HL-60/S4 (cell line): ENCODE results near the gene KIF1C.

Source experiments
- in situ Hi-C: fragments of 300-500 bp; cut with MboI; formaldehyde crosslinking; loops from 2 replicates; pipeline ENCODE4 v1.14.3; 2022; ENCODE audit warnings: low sequenced_read_pairs

Gene KIF1C

DNA sequence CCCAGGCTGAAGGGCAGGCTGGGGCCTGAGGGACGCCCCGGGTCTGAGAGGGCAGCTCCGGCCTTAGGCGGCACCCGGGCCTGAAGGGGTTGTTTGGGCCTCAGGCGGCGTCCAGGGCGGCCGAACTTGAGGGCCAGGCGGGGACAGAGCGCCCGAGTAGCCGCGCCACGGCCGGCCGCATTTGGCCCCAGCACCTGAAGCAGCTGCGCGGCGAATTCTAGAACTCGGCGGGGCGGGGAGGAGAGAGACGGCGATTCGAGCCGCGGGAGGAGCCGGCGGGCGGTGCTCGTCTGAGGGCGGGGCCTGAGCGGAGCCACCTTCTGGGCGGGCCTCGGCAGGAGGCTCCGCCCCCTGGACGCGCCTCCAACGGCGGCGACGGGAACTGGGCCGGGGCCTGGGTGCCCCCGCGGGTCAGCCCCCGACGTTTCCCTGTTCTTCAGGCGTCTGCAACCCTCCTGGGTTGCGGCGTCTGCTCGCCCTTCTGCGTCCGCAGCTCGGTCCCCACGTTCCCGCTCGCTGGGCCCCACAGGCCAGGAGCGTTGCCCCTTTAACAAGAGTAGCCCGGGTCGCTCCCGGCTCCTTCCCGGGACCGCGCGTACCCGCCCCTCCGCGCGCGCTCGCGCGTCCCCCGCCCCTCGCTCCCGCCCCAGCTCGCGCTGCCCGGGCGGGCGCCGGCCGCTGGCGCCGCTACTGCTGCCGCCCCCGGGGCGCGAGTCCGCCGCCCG is at the start of gene KIF1C, which contains the start of gene INCA1:
Gene KIF1C (plus strand): TSS at position 649 of the 725 bp plus-strand sequence. CDS start 2,297 bp downstream, outside the sequence.
Gene INCA1 (minus strand): TSS at position 221 of the 725 bp plus-strand sequence. CDS start 3,085 bp downstream, outside the sequence.
- in situ Hi-C loops, result no loop called here

DNA sequence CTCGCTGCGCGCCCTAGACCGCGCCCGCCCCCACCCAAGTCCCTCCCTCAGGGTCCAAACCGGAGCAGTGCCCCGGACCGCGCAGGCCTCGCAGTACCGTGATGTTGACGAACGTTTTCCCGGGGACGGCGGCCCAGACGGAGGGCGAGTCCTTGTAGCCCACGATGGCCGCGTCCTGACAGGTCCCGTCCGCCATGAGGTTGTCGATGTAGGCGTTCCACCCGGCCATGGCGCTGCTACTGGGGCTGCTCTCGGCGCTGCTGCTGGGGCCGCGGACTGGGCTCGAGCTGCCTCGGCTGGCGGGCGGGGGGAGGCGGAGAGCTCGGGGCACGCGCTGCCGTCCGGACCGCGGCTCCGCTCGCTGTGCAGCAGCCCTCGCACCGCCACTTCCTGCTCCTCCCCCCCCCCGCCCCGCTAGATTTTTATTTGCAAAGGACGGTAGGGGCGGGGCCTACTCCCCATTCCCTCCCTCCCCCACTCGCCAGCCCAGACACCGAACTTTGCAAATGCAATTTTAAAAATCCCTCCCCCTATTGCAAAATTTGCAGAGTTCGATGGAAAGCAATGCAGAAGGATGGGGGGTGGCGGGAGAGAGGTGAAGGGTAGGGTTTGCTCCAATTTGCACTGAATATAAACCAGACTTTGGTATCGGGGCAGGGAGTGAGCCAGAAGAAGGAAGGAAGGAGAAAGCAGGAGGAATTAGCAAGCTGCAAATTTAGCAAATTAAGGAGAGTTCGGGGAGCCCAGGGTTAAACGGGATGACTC is 49.4 kb upstream of the KIF1C start, which contains the start of gene PFN1:
Gene PFN1 (minus strand): TSS at position 365 of the 765 bp plus-strand sequence. CDS start 136 bp downstream, at position 229.
- in situ Hi-C loops, result no loop called here

DNA sequence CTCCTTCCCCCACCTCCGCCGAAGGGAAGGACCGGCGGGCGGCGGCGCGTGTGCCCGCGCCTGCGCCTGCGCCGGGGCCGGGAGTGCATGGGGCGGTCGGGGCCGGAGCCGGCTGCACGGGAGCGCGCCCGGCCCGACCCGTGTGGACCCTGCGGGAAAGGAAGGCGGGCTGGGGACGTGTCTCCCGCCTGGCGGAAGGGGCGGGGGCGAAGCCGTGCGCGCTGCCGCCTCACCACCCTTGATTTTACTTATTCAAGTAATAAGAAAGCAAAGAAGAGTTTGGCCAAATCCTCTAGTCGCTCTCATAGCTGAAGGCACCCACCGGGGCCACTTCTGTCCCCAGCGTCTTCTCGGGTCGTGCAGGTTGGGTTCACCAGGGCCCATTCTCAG is 48.8 kb upstream of the KIF1C start:
- in situ Hi-C loops, result no loop called here

DNA sequence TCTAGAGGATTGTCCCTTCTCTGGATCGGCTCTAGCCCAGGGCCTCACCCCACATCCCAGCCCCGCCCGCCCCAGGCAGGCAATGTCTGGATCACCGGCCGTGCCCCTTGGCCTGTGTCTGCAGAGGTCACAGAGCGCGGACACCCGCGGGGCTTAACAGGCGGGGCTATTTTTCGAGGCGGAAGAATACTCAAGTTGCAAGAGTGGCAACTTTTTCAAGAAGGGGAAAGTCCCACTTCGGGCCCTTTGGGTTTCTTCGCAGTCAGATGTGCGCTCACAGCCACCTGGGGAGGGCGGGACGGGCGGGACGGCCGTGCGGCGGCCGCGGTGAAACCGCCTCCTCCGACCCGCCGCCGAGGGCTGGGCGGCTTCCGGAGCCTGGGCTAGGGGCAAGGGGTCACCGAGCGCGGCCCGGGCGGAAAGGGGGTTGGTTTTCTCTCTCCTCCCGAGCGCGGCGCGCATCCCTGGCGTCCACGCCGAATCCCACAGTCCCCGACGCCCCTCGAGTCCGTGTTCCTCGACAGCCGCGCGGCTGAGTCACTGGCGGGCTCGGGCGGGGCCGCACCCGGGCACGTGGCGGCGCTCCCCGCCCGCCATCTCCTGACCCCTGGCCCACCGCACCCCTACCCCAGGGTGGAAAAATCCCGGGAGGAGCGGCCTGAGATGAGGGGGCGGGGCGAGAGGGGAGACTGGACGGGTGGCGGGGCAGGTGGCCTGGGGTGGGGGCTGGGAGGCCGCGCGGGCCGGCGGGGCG is 48.3 kb upstream of the KIF1C start:
- in situ Hi-C loops, result no loop called here

DNA sequence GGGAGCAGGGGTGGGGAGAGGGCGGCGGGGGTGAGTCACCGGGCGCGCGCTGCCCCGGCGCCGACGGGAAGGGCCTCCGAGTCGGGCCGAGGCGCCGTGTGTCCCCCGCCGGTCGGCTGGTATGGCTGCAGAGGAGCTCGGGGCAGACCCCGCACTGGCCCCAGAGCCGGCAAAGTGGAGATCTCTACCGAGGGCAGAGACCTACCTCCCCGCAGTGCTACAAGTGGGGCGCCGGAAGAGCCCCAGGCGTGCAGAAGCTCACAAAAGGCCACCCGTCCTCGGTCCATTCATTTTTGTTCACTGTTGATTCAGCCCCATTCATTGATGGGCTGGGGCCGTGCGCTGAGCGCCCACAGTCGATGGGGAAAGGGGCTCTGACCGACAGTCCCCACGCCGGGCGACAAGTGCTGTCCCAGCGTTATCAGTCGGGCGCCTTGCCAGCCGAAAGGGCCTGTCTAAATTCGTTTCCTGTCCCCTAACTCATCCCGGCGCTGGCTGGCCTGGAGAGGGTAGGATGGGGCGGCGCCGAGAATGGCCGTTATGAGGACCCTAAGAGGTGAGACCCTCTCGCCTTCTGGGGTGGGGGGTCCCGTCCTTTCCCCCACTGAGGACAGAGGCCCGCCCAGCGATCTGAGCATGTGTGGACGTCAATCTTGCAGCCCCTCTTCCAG is 47.5 kb upstream of the KIF1C start:
- in situ Hi-C loops, result no loop called here

DNA sequence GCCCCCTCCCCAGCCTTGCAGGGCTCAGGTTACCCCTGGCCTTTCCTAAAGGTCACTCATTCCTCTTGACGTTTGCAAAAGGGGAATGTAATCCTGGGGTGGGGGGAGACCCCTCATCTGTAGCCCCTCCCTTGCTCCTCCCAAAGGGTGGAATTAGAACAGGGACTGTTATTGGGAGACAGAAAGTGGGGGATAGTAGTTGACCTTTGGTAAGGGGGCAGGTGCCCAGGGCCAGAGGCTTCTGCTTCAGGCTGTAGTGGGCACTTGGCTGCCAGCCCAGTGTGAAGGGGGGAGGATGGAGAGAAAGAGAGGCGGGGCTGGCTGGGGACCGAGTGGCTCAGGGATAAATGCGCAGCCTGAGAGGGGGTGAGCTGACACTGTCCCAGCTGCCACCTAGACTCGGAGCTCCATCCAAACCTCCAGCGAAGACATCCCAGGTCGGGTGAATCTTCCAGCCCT is 47.0 kb upstream of the KIF1C start, which contains the start of gene ENO3:
Gene ENO3 (plus strand): TSS at position 374 of the 459 bp plus-strand sequence. CDS start 711 bp downstream, outside the sequence.
- in situ Hi-C loops, result no loop called here

DNA sequence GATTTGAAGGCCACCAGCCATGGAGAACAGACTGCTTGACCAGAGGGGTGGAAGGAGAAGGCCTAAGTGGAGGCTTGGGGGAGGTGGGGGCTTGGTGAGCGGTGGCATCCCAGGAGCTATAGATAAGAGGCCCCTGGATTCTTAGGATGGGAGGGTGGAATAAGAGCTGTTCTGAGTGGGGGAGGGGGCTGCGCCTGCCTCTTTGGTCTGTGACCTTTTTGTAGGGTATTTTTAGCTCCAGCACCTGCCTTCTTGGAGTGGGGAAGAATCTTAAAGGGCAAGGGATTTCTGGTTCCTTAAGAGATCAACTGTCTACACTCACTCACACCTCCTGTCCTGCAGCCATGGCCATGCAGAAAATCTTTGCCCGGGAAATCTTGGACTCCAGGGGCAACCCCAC is 46.3 kb upstream of the KIF1C start:
- in situ Hi-C loops, result no loop called here

DNA sequence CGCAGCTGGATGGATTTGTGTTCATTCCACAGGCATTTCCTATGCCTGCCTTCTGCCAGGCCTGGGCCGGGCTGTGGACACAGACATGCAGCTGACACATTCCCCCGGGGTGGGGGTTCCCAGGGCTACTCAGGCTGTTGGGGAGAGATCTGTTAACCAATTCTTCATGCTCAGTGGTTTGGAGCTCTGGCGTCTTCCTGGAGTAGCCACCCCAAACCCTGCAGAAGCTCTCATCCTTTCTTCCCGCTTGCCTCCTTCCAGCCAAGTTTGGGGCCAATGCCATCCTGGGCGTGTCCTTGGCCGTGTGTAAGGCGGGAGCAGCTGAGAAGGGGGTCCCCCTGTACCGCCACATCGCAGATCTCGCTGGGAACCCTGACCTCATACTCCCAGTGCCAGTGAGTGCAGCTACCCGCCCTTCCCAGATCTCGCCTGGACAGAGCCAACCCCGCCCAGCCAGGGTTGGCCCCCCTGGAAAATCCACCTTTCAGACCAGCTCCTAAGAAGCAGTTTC is 44.2 kb upstream of the KIF1C start:
- in situ Hi-C loops, result no loop called here

DNA sequence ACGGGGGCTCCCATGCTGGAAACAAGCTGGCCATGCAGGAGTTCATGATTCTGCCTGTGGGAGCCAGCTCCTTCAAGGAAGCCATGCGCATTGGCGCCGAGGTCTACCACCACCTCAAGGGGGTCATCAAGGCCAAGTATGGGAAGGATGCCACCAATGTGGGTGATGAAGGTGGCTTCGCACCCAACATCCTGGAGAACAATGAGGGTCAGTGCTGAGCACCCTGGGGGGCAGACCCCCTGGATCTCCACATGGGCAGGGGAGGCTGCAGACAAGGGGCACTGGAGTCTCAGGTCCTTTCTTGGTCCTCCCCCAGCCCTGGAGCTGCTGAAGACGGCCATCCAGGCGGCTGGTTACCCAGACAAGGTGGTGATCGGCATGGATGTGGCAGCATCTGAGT is 42.7 kb upstream of the KIF1C start:
- in situ Hi-C loops, result no loop called here

DNA sequence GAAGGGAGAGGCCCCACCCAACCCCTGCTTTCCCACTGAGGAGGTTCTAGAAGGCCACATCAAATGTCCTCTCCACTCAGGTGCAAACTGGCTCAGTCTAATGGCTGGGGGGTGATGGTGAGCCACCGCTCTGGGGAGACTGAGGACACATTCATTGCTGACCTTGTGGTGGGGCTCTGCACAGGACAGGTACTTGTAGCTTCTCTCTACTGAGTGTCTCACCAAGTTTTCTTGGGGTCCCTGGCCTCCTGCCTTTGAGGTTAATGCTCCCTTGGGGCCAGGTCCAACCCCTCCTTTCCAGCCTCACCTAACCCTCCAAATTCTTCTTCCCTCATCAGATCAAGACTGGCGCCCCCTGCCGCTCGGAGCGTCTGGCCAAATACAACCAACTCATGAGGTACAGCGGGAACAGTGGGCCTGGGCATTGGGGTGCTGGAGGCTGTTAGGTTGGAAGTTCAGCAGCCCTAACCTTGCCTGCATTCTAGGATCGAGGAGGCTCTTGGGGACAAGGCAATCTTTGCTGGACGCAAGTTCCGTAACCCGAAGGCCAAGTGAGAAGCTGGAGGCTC is 41.2 kb upstream of the KIF1C start:
- in situ Hi-C loops, result no loop called here

DNA sequence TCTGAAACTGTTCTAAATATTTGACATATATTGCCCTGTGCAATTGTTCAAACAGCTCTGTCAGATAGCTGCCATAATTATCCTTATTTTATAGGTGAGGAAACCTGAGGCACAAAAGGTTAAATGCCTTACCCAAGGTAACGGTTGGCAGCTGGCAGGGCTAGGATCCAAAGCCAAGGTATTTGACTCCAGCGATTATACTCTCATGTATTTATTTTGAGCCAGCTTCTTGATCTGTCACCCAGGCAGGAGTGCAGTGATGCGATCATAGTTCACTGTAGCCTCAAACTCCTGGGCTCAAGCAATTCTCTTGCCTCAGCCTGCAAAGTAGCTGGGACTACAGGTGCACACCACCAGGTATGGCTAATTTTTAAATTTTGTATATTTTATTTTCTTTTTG is 39.6 kb upstream of the KIF1C start:
- in situ Hi-C loops, result no loop called here

DNA sequence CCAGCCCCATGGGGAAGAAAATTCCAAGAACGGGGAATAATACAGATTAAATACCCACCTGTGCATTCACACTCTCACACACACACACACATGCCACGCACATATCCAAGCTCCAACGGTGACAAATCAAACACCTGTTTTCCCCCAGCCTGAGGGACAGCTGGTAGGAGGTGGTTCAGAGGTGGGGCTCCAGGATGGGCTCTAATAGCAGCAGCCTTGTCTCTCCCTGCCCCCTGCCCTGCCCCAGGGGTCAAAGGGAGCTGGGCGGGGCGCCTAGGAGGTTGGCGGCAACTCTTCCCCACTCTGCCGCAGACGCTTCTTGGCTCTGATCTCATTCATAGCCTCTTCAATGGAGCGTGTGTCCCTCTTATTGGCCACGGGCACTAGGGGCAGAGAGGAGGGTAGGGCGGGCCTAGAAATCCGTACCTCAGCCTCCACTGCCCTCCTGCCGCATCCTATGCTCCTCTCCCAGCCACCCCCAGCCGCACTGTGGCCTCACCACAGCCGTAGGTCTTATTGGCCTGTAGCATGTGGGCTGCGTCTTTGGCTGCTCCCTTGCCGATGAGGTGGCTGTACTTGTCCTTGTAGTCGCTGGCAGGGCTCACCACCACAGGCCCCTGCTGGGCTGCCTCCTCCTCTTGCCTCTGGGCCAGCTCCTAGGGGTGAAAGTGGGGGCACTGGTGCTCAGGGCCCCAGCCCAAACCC is 38.3 kb upstream of the KIF1C start:
- in situ Hi-C loops, result no loop called here

DNA sequence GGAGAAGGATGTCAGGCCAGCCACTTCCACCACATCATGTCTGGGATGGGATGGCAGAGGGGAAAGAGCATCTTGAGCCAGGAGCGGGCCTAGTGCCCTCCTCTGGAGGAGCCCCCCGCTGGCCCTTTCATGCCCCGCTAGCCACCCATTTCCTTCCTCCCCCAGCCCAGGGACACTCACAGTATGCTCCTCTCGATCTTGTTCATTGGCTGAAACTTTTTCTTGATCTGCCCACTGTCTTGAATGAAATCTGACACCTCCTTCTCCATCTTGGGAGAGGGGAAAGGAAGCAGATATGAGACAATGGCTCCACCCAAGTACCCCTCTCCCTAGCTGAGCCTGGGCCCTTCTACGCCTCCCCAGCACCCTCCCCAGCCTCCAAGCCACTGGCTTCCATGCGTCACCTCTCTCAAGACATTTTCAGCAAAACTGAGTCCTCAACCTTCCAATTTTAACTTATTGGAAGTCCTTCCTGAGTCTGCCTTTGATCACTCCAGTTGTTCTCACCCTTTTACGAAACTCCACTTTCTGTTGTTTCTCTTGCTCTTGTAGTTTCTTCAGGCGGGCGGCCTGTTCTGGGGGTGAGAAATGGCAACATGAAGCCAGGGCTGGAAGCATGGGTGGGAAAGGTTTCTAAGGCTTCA is 37.3 kb upstream of the KIF1C start:
- in situ Hi-C loops, result no loop called here

DNA sequence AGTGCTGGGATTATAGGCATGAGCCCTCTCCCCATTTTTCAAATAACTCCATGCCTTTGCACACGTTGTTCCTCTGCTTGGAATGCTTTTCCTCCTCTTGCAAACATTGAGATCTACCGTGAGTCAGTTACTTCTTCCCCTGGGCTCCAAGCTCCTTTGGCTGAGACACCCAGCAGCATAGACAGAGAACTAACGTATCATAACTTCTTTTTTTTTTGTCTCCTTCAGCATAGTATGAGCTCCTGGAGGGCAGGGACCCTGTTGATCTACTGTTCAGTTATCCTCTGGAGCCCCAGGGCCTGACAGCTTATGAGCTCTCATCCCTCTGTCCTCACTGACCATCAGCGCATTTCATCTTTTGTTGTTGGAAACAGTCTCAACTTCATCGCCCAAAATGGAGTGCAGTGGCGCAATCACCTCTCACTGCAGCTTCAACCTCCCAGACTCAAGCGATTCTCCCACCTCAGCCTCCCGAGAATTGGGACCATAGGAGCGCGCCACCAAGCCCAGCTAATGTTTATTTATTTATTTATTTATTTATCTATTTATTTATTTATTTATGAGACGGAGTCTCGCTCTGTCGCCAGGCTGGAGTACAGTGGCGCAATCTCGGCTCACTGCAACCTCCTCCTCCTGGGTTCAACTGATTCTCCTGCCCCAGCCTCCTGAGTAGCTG is 32.3 kb upstream of the KIF1C start:
- in situ Hi-C loops, result no loop called here

DNA sequence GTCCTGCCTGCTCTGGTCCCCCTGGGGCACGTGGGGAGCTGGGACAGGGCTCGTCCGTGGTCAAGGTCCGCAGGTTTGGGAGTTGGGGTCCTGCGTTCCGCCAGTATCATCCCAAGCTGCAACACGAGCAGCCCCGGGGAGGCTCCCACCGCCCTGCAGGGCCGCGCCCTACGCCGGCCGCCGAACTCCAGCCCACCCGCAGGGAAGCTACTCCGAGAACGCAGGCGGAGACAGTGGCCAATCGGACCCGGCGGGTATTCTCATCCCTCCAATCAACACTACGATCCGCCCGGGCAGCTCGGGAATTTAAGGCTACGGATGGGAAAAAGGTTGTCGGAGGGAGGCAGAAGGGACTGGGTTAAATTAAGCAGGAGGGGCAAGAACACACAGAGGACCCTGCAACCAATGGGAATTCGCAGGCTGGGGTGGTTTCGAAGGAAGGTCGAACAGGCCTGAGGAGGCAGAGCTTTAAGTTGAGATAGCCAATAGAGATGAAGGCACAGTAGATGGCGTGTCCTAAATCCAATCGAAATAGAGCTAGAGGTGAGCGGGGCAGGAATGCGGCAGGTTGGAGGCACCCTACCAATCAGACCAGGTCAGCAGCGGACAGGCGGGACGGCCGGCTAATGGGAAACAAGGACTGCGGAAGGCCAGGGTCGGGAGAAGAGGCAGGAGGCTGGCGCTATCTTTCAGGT is 30.8 kb upstream of the KIF1C start:
- in situ Hi-C loops, result no loop called here

DNA sequence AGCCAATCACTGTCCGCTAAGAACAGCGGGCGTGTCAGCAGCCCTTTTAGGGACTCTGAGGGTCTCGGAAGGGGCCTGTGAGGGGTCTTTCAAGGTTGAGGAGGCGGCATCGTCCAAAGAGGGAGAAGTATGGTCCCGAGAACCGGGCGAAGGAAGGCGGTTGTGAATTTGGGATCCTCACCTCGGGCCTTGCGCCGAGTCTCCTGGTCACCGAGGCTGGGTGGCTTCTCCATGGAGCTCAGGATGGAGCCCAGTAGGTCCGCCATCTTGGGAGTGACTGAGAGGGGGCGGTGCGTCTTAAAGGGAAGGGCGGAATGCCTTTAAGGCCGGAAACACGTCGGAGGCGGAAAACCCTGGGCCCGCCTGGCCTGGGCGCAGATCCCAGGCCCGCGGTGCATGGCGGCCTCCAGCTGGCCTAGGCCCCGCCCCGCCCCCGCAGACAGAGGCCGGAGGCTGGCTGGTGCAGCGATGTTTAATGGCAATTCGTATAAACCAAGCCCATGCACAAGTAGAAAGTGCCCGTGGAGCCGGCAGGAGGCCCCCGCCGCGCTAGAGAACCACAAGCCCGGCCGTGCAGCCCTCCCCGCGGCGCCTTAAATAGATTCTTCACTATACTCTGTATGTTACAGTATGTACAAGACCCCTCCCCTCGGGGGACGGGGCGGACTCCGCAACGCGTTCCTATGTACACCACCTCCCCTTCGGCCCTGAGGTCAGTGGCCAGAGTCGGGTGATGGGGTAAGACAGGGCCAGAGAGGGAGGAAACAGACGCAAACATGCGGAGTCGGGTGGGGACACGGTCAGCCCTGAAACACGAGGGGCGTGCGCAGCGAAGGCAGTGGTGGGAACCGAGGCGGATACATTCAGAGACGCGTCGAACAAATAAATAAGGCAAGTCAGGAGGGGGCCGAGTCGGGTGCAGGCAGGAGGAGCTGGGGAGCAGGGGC is 29.9 kb upstream of the KIF1C start, which contains the start of gene SPAG7:
Gene SPAG7 (minus strand): TSS at position 279 of the 947 bp plus-strand sequence. CDS start 13 bp downstream, at position 266.
- in situ Hi-C loops, result no loop called here
